ENCODE results near the gene KLK4. TPM values are rescaled to one million over a fixed set of nuclear protein-coding genes. Genes with fewer than 3 reads are reported as not detected.
A peak's percentile ranks its signal among the peaks of the same experiment; 100 is the strongest.

Gene KLK4
- not detected in 2 replicates for total RNA-seq (2014; rRNA removed; shearing (Covaris generic); ENCODE audit: low replicate concordance)

GRCh38 chr19:50911206-50912101 lies at the start of gene KLK4:
KLK4 (minus strand) TSS chr19:50911395; CDS start chr19:50910738, 657 bp downstream.
- in situ Hi-C loops (cut with HindIII; ENCODE audit: low pct_unique_long_range_greater_than_20kb, low sequenced_read_pairs): no loop called here

GRCh38 chr19:50959731-50960500 lies 48.7 kb upstream of the KLK4 start:
- in situ Hi-C loops (cut with HindIII; ENCODE audit: low pct_unique_long_range_greater_than_20kb, low sequenced_read_pairs): no loop called here
- no peak for DNase-seq (ENCODE audit: low read depth)

More at GRCh38 chr19:50911206-50912101, at the start of gene KLK4:
- DNase-seq (ENCODE audit: low read depth): no peak

GRCh38 chr19:50957587-50957986 lies 46.4 kb upstream of the KLK4 start:
- no peak for DNase-seq (ENCODE audit: low read depth)
- in situ Hi-C loops (cut with HindIII; ENCODE audit: low pct_unique_long_range_greater_than_20kb, low sequenced_read_pairs): no loop called here

GRCh38 chr19:50952910-50953309 lies 41.7 kb upstream of the KLK4 start, which contains the start of gene KLK5:
KLK5 (minus strand) TSS chr19:50953038; CDS start chr19:50952657, 381 bp downstream.
- in situ Hi-C loops (cut with HindIII; ENCODE audit: low pct_unique_long_range_greater_than_20kb, low sequenced_read_pairs): no loop called here
- DNase-seq (ENCODE audit: low read depth): no peak

- in situ Hi-C loops (cut with HindIII; ENCODE audit: low pct_unique_long_range_greater_than_20kb, low sequenced_read_pairs): no loop called here
- DNase-seq (ENCODE audit: low read depth): no peak
Measured at GRCh38 chr19:50949861-50950260, 38.7 kb upstream of the KLK4 start.

- DNase-seq (ENCODE audit: low read depth): no peak
- in situ Hi-C loops (cut with HindIII; ENCODE audit: low pct_unique_long_range_greater_than_20kb, low sequenced_read_pairs): no loop called here
Measured at GRCh38 chr19:50947123-50947522, 35.9 kb upstream of the KLK4 start.

GRCh38 chr19:50944795-50945194 lies 33.6 kb upstream of the KLK4 start:
- in situ Hi-C loops (cut with HindIII; ENCODE audit: low pct_unique_long_range_greater_than_20kb, low sequenced_read_pairs): no loop called here
- no peak for DNase-seq (ENCODE audit: low read depth)

GRCh38 chr19:50943074-50943828 lies 32.1 kb upstream of the KLK4 start:
- DNase-seq (ENCODE audit: low read depth): no peak
- in situ Hi-C loops (cut with HindIII; ENCODE audit: low pct_unique_long_range_greater_than_20kb, low sequenced_read_pairs): no loop called here

- in situ Hi-C loops (cut with HindIII; ENCODE audit: low pct_unique_long_range_greater_than_20kb, low sequenced_read_pairs): no loop called here
- DNase-seq (ENCODE audit: low read depth): no peak
Measured at GRCh38 chr19:50939596-50939995, 28.4 kb upstream of the KLK4 start.

- in situ Hi-C loops (cut with HindIII; ENCODE audit: low pct_unique_long_range_greater_than_20kb, low sequenced_read_pairs): no loop called here
- DNase-seq (ENCODE audit: low read depth): peak; percentile 49
Measured at GRCh38 chr19:50933640-50934039, 22.4 kb upstream of the KLK4 start.

- DNase-seq (ENCODE audit: low read depth): no peak
- in situ Hi-C loops (cut with HindIII; ENCODE audit: low pct_unique_long_range_greater_than_20kb, low sequenced_read_pairs): no loop called here
Measured at GRCh38 chr19:50932690-50933083, 21.5 kb upstream of the KLK4 start.

- DNase-seq (ENCODE audit: low read depth): no peak
- in situ Hi-C loops (cut with HindIII; ENCODE audit: low pct_unique_long_range_greater_than_20kb, low sequenced_read_pairs): no loop called here
Measured at GRCh38 chr19:50932018-50932689, 21.0 kb upstream of the KLK4 start.

GRCh38 chr19:50931023-50931422 lies 19.8 kb upstream of the KLK4 start:
- in situ Hi-C loops (cut with HindIII; ENCODE audit: low pct_unique_long_range_greater_than_20kb, low sequenced_read_pairs): no loop called here
- DNase-seq (ENCODE audit: low read depth): no peak

GRCh38 chr19:50928831-50929230 lies 17.6 kb upstream of the KLK4 start:
- DNase-seq (ENCODE audit: low read depth): no peak
- in situ Hi-C loops (cut with HindIII; ENCODE audit: low pct_unique_long_range_greater_than_20kb, low sequenced_read_pairs): no loop called here

GRCh38 chr19:50926144-50926543 lies 14.9 kb upstream of the KLK4 start:
- no peak for DNase-seq (ENCODE audit: low read depth)
- in situ Hi-C loops (cut with HindIII; ENCODE audit: low pct_unique_long_range_greater_than_20kb, low sequenced_read_pairs): no loop called here

- in situ Hi-C loops (cut with HindIII; ENCODE audit: low pct_unique_long_range_greater_than_20kb, low sequenced_read_pairs): no loop called here
- no peak for DNase-seq (ENCODE audit: low read depth)
Measured at GRCh38 chr19:50925734-50926133, 14.5 kb upstream of the KLK4 start.

- in situ Hi-C loops (cut with HindIII; ENCODE audit: low pct_unique_long_range_greater_than_20kb, low sequenced_read_pairs): no loop called here
- DNase-seq (ENCODE audit: low read depth): no peak
Measured at GRCh38 chr19:50924586-50924985, 13.4 kb upstream of the KLK4 start.

- peak; percentile 72 for DNase-seq (ENCODE audit: low read depth)
- in situ Hi-C loops (cut with HindIII; ENCODE audit: low pct_unique_long_range_greater_than_20kb, low sequenced_read_pairs): no loop called here
Measured at GRCh38 chr19:50922317-50922853, 11.2 kb upstream of the KLK4 start.

All from Caki2 (cell line).